T-helper 2 cell treated with Interferon-gamma antibody and Interleukin-4, amounts not matched to agents 5 μg/mL and 100 μg/mL, for 36 hours (primary cell): ENCODE data around the gene DDX25.
A peak's percentile ranks its signal among the peaks of the same experiment; 100 is the strongest.
"Not testable (repeated sequence)": the region's sequence is repeated elsewhere in the genome, so short reads cannot be mapped to it uniquely, and the experiment has no call there.

ENCODE experiments used
- DNase-seq: peaks from one replicate; pipeline ENCODE4 v3.0.0; 2021; ENCODE audit warnings: low spot score
- H3K27ac Mint-ChIP-seq: one replicate; pipeline ENCODE4 v1.8.0; 2021; ENCODE audit warnings: mild to moderate bottlenecking, mixed read lengths
- H3K27me3 Mint-ChIP-seq: one replicate; pipeline ENCODE4 v1.8.0; 2021; ENCODE audit warnings: low read depth, mixed read lengths
- H3K36me3 Mint-ChIP-seq: one replicate; pipeline ENCODE4 v1.8.0; 2021; ENCODE audit warnings: low read depth, mixed read lengths
- H3K4me1 Mint-ChIP-seq: one replicate; pipeline ENCODE4 v1.8.0; 2021; ENCODE audit warnings: low read depth, mixed read lengths
- H3K4me3 Mint-ChIP-seq: one replicate; pipeline ENCODE4 v1.8.0; 2022; ENCODE audit warnings: mild to moderate bottlenecking, moderate library complexity, mixed read lengths
- H3K9me3 Mint-ChIP-seq: one replicate; pipeline ENCODE4 v1.8.0; 2021; ENCODE audit warnings: mixed read lengths

DDX25 gene

GRCh38 chr11:125890447-125891100 is 13.7 kb upstream of the DDX25 start:
- no peaks in the 10 kb centered on the region for H3K9me3 Mint-ChIP-seq
- peak overlapping the region; percentile 55 for H3K4me3 Mint-ChIP-seq
- H3K27me3 Mint-ChIP-seq: peaks cover 4% of the 10 kb centered on the region
- peaks cover 44% of the 10 kb centered on the region for H3K4me1 Mint-ChIP-seq
- H3K36me3 Mint-ChIP-seq: peaks cover 42% of the 10 kb centered on the region
- peak overlapping the region; percentile 35 for H3K27ac Mint-ChIP-seq
- DNase-seq: no peak

DNA sequence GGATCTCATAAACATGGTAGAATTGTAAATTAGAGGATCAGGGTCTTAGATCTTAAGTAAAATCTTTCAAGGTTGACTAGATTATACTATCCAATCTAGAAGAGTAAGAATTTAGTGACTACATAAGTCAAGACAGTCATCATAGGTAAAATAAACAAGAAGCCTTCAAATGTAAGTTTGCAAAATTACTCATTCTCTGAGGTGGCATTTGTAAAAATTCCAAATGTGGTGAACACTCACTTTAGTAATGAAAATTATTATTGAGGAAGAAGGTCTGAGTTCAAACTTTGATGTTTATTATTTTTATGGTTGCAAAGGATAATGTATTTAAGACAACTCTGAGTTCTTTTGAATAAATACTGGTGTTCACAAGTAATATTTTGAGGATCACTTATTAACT is 12.2 kb upstream of the DDX25 start:
- Mint-ChIP-seq H3K36me3 (peaks cover 47% of the 10 kb centered on the region), H3K27ac (no peak overlapping the region), H3K4me1 (peaks cover 46% of the 10 kb centered on the region), H3K4me3 (no peak overlapping the region), H3K27me3 (peaks cover 4% of the 10 kb centered on the region), H3K9me3 (no peaks in the 10 kb centered on the region)
- DNase-seq: no peak

DNA sequence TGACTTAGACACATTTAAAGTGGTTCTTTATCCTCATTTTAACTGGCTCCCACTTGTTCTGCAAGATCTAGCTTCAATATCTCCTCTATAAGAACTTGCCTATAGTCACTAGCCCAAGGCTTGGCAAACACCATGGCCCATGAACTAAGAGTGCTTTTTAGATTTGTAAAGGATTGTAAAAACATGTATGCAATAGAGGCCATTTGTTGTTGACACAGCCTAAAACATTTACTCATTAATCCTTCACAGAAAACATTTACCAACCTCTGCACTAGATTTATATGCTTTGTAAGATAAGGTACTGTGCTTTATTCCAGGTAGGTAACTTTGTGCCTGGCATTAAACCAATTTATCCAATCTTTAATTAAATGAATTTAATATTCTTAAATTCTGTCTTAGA is 11.3 kb upstream of the DDX25 start:
- Mint-ChIP-seq H3K4me1 (peaks cover 46% of the 10 kb centered on the region), H3K27ac (no peak overlapping the region), H3K4me3 (no peak overlapping the region), H3K9me3 (no peaks in the 10 kb centered on the region), H3K27me3 (no peaks in the 10 kb centered on the region), H3K36me3 (peaks cover 50% of the 10 kb centered on the region)
- DNase-seq: no peak

DNA sequence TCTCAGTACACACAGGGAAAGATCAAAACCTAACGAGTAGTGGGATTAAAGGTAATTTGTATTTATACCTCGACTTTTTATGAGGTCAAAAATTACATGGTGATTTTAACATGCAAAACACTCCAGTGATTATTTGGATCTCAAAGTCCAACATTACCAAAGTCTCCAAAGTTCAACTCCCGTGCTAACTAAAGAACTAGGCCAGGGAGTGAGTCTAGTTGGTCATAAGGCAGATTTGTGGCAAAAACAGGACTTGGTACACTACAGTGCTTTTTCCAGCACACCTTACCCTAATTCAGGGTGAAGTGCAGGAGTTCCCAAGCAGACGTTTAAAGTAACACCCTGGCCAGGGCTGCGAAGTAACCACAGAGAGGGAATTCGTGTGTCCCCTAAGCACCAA is 2.4 kb upstream of the DDX25 start:
- Mint-ChIP-seq H3K4me3 (peak overlapping the region; percentile 64), H3K27ac (peak overlapping the region; percentile 23), H3K4me1 (peaks cover 25% of the 10 kb centered on the region), H3K27me3 (peaks cover 24% of the 10 kb centered on the region), H3K36me3 (peaks cover 29% of the 10 kb centered on the region), H3K9me3 (no peaks in the 10 kb centered on the region)
- no peak for DNase-seq

GRCh38 chr11:125902277-125902926 is 1.9 kb upstream of the DDX25 start:
- Mint-ChIP-seq H3K36me3 (peaks cover 28% of the 10 kb centered on the region), H3K27me3 (peaks cover 24% of the 10 kb centered on the region), H3K27ac (peak overlapping the region; percentile 84), H3K4me3 (peak overlapping the region; percentile 95), H3K4me1 (peaks cover 21% of the 10 kb centered on the region), H3K9me3 (no peaks in the 10 kb centered on the region)
- DNase-seq: no peak

GRCh38 chr11:125902927-125903710 is 1.2 kb upstream of the DDX25 start, which contains the start of gene PUS3:
Gene PUS3 (minus strand): TSS chr11:125903206. CDS start chr11:125896284, 6,922 bp downstream.
- DNase-seq: peak; percentile 87
- H3K36me3 Mint-ChIP-seq: peaks cover 24% of the 10 kb centered on the region
- H3K4me3 Mint-ChIP-seq: peak within 1 kb of the TSS; percentile 95
- peaks cover 18% of the 10 kb centered on the region for H3K4me1 Mint-ChIP-seq
- peak within 1 kb of the TSS; percentile 84 for H3K27ac Mint-ChIP-seq
- H3K9me3 Mint-ChIP-seq: no peaks in the 10 kb centered on the region
- H3K27me3 Mint-ChIP-seq: peaks cover 28% of the 10 kb centered on the region

DNA sequence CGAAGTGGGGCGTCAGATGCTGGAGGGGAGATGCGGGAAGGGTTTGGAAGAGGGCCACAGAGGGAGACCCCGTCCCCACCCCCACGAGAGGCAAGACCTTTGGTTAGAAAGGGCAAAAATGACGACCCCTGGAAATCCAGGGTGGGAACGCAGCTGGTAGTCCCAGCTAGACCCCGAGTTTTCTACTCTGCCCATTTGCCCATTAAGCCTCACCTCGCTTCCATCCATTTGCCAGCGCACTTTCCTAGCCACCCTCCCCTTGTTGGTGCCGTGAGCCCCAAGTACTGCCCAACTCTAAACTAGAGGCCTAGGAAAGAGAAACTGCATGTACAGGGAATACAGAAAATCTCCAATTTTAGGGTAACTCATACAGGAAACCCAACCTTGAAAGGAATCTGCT is 370 bp downstream of the DDX25 start:
- Mint-ChIP-seq H3K27me3 (peaks cover 35% of the 10 kb centered on the region), H3K4me3 (peak overlapping the region; percentile 81), H3K9me3 (no peaks in the 10 kb centered on the region), H3K4me1 (peaks cover 18% of the 10 kb centered on the region), H3K36me3 (peaks cover 15% of the 10 kb centered on the region), H3K27ac (no peak overlapping the region)
- DNase-seq: no peak

GRCh38 chr11:125910226-125910849 is 6.0 kb downstream of the DDX25 start:
- no peaks in the 10 kb centered on the region for H3K9me3 Mint-ChIP-seq
- H3K27ac Mint-ChIP-seq: no peak overlapping the region
- no peak for DNase-seq
- H3K36me3 Mint-ChIP-seq: no peaks in the 10 kb centered on the region
- peaks cover 48% of the 10 kb centered on the region for H3K27me3 Mint-ChIP-seq
- no peaks in the 10 kb centered on the region for H3K4me1 Mint-ChIP-seq
- H3K4me3 Mint-ChIP-seq: no peak overlapping the region

DNA sequence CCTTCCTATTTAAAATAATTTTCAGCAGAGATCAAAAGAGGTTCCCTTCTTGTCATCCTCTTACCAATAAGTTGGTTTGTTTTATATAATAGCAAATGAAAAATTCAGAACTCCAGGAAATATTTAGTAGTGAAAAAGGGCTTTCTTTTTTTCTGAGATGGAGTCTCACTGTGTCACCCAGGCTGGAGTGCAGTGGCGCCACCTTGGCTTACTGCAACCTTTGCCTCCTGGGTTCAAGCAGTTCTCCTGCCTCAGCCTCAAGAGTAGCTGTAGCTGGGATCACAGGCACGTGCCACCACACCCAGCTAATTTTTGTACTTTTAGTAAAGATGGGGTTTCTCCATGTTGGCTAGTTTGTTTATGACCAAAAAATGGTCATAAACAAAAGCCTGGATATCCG is 10.3 kb downstream of the DDX25 start:
- DNase-seq, H3K4me1 Mint-ChIP-seq, H3K9me3 Mint-ChIP-seq, H3K36me3 Mint-ChIP-seq, H3K27ac Mint-ChIP-seq, H3K4me3 Mint-ChIP-seq: not testable (repeated sequence)
- peaks cover 43% of the 10 kb centered on the region for H3K27me3 Mint-ChIP-seq

GRCh38 chr11:125916683-125917347 is 12.5 kb downstream of the DDX25 start:
- no peak for DNase-seq

DNA sequence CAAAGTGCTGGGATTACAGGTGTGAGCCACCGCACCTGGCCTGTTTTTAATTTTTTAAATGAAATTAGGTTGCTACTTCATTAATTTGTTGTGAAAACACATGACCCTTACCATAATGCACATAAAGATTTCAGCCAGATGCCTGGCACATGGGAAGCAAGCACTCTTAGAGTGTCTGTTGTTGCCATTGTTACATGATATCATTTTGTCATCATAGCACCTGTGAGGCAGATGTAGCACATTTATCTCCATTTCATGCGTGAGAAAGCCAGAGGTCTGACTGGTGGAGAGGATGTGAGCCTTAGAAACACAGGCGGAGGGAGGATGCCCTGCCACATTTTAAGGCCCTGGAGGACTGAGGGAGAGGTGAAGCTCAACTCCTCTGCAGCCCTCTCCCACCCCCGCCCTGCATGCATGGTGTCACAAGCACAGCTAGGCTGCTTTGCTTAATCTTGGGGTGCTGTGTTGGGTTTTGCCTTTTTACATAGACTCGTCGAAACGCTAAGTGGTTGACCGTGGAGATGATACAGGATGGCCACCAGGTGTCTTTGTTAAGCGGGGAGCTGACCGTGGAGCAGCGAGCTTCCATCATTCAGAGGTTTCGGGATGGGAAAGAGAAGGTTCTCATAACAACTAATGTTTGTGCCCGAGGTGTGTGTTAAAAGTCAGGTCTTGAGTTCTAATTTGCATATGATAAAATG is 14.0 kb downstream of the DDX25 start:
- no peaks in the 10 kb centered on the region for H3K9me3 Mint-ChIP-seq
- DNase-seq: no peak
- no peak overlapping the region for H3K27ac Mint-ChIP-seq
- no peak overlapping the region for H3K4me3 Mint-ChIP-seq
- H3K27me3 Mint-ChIP-seq: peaks cover 24% of the 10 kb centered on the region
- H3K36me3 Mint-ChIP-seq: no peaks in the 10 kb centered on the region
- no peaks in the 10 kb centered on the region for H3K4me1 Mint-ChIP-seq

More at GRCh38 chr11:125916683-125917347, 12.5 kb downstream of the DDX25 start:
- no peaks in the 10 kb centered on the region for H3K9me3 Mint-ChIP-seq
- no peaks in the 10 kb centered on the region for H3K36me3 Mint-ChIP-seq
- H3K4me3 Mint-ChIP-seq: no peak overlapping the region
- peaks cover 27% of the 10 kb centered on the region for H3K27me3 Mint-ChIP-seq
- H3K4me1 Mint-ChIP-seq: no peaks in the 10 kb centered on the region
- no peak overlapping the region for H3K27ac Mint-ChIP-seq

DNA sequence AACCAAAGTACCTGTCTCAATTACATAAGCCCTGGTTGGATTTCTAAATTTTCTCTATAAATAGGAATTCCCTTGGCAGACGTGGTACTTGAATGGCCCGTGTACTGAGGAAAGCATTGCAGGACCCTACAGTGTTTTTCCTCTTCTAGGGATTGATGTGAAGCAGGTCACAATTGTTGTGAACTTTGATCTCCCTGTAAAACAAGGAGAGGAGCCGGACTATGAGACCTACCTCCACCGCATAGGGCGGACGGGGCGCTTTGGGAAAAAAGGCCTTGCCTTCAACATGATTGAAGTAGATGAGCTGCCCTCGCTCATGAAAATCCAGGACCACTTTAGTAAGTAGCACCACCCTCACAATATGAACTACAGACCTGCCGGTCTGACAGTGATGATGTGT is 16.7 kb downstream of the DDX25 start:
- Mint-ChIP-seq H3K27ac (no peak overlapping the region), H3K36me3 (no peaks in the 10 kb centered on the region), H3K4me3 (no peak overlapping the region), H3K4me1 (no peaks in the 10 kb centered on the region), H3K9me3 (no peaks in the 10 kb centered on the region), H3K27me3 (peaks cover 14% of the 10 kb centered on the region)
- DNase-seq: no peak

- Mint-ChIP-seq H3K36me3 (no peaks in the 10 kb centered on the region), H3K9me3 (no peaks in the 10 kb centered on the region), H3K27me3 (peaks cover 11% of the 10 kb centered on the region), H3K27ac (no peak overlapping the region), H3K4me3 (no peak overlapping the region), H3K4me1 (no peaks in the 10 kb centered on the region)
- DNase-seq: no peak
These were observed 17.8 kb downstream of the DDX25 start for GRCh38 chr11:125922156-125922555.
